Measurements from ENCODE around the gene CCDC102A. TPM values are rescaled to one million over a fixed set of nuclear protein-coding genes. Genes with fewer than 3 reads are reported as not detected.

Gene CCDC102A
- total and polyA plus RNA-seq, 2 of the 13 experiments (the other 11 are each of a cell fraction or from before 2014, with no cell fraction given): 2.1 to 2.8 TPM

- TF ChIP-seq HNRNPK (IDR thresholded peaks at IDR 0.05; ENCODE audit: low read depth, low read length, poor library complexity, severe bottlenecking) (no peak), ZHX1 (CRISPR knock-in tag; IDR thresholded peaks at IDR 0.05; ENCODE audit: low read depth) (no peak), GRHL1 (CRISPR knock-in tag; conservative IDR thresholded peaks at IDR 0.05) (no peak), PRPF4 (IDR thresholded peaks at IDR 0.05; ENCODE audit: low read depth, low read length, poor library complexity, severe bottlenecking) (no peak), ZNF547 (CRISPR knock-in tag; IDR thresholded peaks at IDR 0.05) (peak; percentile 43; the same call in 1 of the 2 replicates), BRCA1 (CRISPR knock-in tag; IDR thresholded peaks at IDR 0.05) (0 out of 2 replicates have a peak, but pooled peaks have one; percentile 31), SP2 (CRISPR knock-in tag; IDR thresholded peaks at IDR 0.05) (no peak), ZNF574 (CRISPR knock-in tag; IDR thresholded peaks at IDR 0.05) (peak; percentile 81), ZNF615 (CRISPR knock-in tag; IDR thresholded peaks at IDR 0.05; ENCODE audit: borderline replicate concordance) (no peak), RCOR2 (CRISPR knock-in tag; IDR thresholded peaks at IDR 0.05) (peak; percentile 76; the same call in 1 of the 2 replicates), DZIP1 (CRISPR knock-in tag; IDR thresholded peaks at IDR 0.05) (no peak), ZNF816 (CRISPR knock-in tag; IDR thresholded peaks at IDR 0.05; ENCODE audit: borderline replicate concordance) (no peak), KLF16 (CRISPR knock-in tag; IDR thresholded peaks at IDR 0.05) (peak in 1 of 2 experiments; percentile 16; a peak in 1 of 4 replicates), MAZ (IDR thresholded peaks at IDR 0.05; ENCODE audit: borderline replicate concordance, low read depth, low read length) (peak; percentile 83), MAZ (CRISPR knock-in tag; IDR thresholded peaks at IDR 0.05; ENCODE audit: low read depth) (peak; percentile 60), IRF1 (CRISPR knock-in tag; IDR thresholded peaks at IDR 0.05; ENCODE audit: low read depth) (no peak), CAMTA2 (CRISPR knock-in tag; IDR thresholded peaks at IDR 0.05; ENCODE audit: borderline replicate concordance) (no peak)
These were observed 64.3 kb downstream of the CCDC102A start (continued) for GRCh38 chr16:57471852-57472664.

Measured in HepG2 (cell line).